Mononuclear cell (primary cell): ENCODE measurements around the gene S100A14. TPM values are rescaled to one million over a fixed set of nuclear protein-coding genes. Genes with fewer than 3 reads are reported as not detected.
A peak's percentile ranks its signal among the peaks of the same experiment; 100 is the strongest.
"Not testable (repeated sequence)": the region's sequence is repeated elsewhere in the genome, so short reads cannot be mapped to it uniquely, and the experiment has no call there.

Experiments
- H3K27me3 ChIP-seq: 2 replicates; pipeline ENCODE4 v1.6.0; 2011; ENCODE audit warnings: low read length, control low read depth; ENCODE audit not compliant: insufficient read depth
- H3K4me1 ChIP-seq: 2 replicates; pipeline ENCODE4 v1.5.1; 2011; ENCODE audit warnings: mild to moderate bottlenecking, low read length, control low read depth; ENCODE audit not compliant: insufficient read depth
- H3K4me3 ChIP-seq: 2 replicates; pipeline ENCODE4 v1.5.1; 2011; ENCODE audit warnings: mild to moderate bottlenecking, low read length, moderate library complexity
- H3K9me3 ChIP-seq: 2 replicates; pipeline ENCODE4 v1.5.1; 2011; ENCODE audit warnings: low read depth, mild to moderate bottlenecking, control low read depth, low read length
- total RNA-seq: library from RNA; depleted of rRNA; stranded (reverse); fragments of >200 nt; gene quantifications from one replicate; pipeline ENCODE4 v1.2.3, GENCODE V29; 2012

The S100A14 gene
- total RNA-seq, 1 donor = not detected

GRCh38 chr1:153646672-153647345 is 30.7 kb upstream of the S100A14 start:
- no peaks in the 10 kb centered on the region for H3K27me3 ChIP-seq
- H3K4me3 ChIP-seq = no peak overlapping the region
- H3K9me3 ChIP-seq = no peaks in the 10 kb centered on the region
- H3K4me1 ChIP-seq = peaks cover 36% of the 10 kb centered on the region

- Histone ChIP-seq H3K4me3 (no peak overlapping the region), H3K4me1 (peaks cover 32% of the 10 kb centered on the region)
Measured at GRCh38 chr1:153643816-153644215, 27.7 kb upstream of the S100A14 start.

DNA sequence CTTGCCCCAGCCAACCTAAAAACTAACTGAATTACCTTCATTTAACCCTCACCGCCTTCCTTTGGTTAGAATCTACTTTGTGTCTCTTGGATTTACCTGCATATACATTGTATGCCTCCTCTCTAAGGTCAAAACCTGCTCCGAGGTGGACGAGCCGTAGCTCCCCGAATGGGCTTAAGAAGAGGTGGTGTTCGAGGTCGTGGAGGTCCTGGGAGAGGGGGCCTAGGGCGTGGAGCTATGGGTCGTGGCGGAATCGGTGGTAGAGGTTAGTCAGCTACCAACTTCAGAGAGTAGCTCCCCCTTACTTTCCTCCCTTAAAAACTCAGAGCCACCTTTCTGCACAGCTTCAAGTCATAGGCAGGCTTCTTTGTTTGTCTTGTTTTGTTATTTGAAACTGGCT is 27.0 kb upstream of the S100A14 start:
- no peaks in the 10 kb centered on the region for H3K9me3 ChIP-seq
- no peak overlapping the region for H3K4me3 ChIP-seq
- H3K4me1 ChIP-seq = peaks cover 32% of the 10 kb centered on the region
- no peaks in the 10 kb centered on the region for H3K27me3 ChIP-seq

More at GRCh38 chr1:153643816-153644215, 27.7 kb upstream of the S100A14 start:
- Histone ChIP-seq H3K9me3 (no peaks in the 10 kb centered on the region), H3K27me3 (no peaks in the 10 kb centered on the region)

DNA sequence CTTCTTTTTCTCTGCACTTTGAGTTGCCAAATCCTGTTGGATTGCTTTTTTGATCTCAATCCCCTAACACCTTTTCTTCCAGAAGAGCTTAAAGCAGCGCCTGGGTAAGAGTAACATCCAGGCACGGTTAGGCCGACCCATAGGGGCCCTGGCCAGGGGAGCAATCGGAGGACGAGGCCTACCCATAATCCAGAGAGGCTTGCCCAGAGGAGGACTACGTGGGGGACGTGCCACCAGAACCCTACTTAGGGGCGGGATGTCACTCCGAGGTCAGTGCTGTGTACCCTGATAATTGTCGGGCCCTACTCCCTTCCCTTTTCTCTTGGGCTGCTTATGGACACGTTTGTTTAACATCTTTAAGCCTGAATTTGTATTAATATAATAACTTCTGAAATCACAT is 26.0 kb upstream of the S100A14 start:
- Histone ChIP-seq H3K4me3 (no peak overlapping the region), H3K27me3 (no peaks in the 10 kb centered on the region), H3K9me3 (no peaks in the 10 kb centered on the region), H3K4me1 (peaks cover 28% of the 10 kb centered on the region)

DNA sequence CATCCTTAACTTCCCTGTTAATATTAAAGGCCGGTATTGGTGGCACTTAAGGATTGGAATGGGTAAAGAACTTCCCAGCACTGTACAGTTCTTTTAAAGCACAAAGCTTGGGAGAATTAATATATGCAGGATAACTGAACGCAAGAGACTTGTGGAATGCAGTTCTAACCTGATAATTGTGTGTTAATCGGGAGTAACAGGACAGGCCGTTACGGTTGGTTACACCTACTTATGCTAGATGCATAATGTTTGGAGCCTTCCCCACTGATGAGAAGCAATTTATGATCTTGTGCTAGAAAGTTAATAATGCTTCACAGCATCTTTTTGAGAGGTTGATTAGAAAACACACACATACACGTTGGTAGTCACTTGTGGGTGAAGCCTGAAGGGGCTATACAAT is 24.7 kb upstream of the S100A14 start:
- Histone ChIP-seq H3K4me3 (no peak overlapping the region), H3K27me3 (no peaks in the 10 kb centered on the region), H3K9me3 (no peaks in the 10 kb centered on the region), H3K4me1 (peaks cover 21% of the 10 kb centered on the region)

DNA sequence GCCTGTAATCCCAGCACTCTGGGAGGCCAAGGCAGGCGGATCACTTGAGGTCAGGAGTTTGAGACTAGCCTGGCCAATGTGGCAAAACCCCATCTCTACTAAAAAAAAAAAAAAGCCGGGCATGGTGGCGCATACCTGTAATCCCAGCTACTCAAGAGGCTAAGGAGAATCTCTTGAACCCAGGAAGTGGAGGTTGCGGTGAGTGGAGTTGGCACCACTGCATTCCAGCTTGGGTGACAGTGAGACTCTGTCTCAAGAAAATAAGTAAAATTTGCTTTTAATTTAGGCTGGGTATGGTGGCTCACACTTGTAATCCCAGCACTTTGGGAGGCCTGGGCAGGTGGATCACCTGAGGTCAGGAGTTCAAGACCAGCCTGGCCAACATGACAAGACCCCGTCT is 24.1 kb upstream of the S100A14 start:
- not testable (repeated sequence) for H3K4me3 ChIP-seq, H3K9me3 ChIP-seq, H3K27me3 ChIP-seq
- peaks cover 21% of the 10 kb centered on the region for H3K4me1 ChIP-seq

- peaks cover 20% of the 10 kb centered on the region for H3K4me1 ChIP-seq
- no peaks in the 10 kb centered on the region for H3K27me3 ChIP-seq
- no peaks in the 10 kb centered on the region for H3K9me3 ChIP-seq
- H3K4me3 ChIP-seq = no peak overlapping the region
Measured at GRCh38 chr1:153639280-153639679, 23.2 kb upstream of the S100A14 start.

DNA sequence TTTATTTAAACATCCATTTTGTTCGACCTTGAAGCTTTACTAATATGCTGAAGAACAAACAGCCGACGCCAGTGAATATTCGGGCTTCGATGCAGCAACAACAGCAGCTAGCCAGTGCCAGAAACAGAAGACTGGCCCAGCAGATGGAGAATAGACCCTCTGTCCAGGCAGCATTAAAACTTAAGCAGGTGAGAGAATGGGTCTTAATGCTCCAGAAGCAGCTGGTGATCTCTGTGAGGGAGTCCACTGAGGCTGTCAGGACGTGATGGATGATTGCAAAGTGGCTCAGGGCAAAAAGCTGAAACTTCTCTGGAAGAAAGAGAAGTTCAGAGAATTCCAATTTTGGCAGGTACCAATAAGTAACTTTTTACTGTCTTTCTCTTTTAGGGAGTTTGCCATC is 22.1 kb upstream of the S100A14 start:
- Histone ChIP-seq H3K27me3 (no peaks in the 10 kb centered on the region), H3K9me3 (no peaks in the 10 kb centered on the region), H3K4me3 (no peak overlapping the region), H3K4me1 (peaks cover 24% of the 10 kb centered on the region)

DNA sequence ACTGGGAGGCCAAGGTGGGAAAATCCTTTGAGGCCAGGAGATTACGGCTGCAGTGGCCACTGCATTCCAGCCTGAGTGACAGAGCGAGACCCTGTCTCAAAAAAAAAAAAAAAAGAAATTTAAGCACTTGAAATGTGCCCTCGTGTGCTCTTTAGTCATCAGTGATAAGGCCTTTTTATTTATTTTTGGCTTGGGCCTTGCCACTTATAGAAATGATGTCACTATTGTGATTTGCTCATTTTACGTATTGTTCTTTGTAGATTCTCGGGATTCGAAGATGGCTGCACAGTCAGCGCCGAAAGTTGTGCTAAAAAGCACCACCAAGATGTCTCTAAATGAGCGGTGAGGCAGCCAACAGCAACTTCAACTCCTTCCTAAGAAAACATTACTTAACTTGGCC is 20.2 kb upstream of the S100A14 start:
- H3K4me1 ChIP-seq = peaks cover 28% of the 10 kb centered on the region
- no peaks in the 10 kb centered on the region for H3K27me3 ChIP-seq
- no peaks in the 10 kb centered on the region for H3K9me3 ChIP-seq
- H3K4me3 ChIP-seq = no peak overlapping the region

DNA sequence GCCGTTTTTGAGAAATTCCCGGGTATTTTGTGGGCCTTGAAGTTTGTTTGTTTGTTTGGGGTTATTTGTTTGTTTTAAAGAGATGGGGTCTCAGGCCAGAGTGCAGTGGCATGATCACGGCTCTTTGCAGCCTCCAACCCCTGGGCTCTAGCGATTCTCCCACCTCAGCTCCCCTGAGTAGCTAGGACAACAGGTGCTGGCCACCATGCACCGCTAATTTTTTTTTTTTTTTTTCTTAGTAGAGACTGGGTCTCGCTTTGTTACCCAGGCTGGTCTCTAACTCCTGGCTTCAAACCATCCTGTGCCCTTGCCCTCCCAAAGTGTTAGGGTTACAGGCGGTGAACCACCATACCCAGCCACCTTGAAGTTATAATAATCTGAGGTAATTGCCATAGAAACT is 19.7 kb upstream of the S100A14 start:
- Histone ChIP-seq H3K27me3 (no peaks in the 10 kb centered on the region), H3K4me1 (peaks cover 28% of the 10 kb centered on the region), H3K4me3 (no peak overlapping the region), H3K9me3 (no peaks in the 10 kb centered on the region)

- H3K9me3 ChIP-seq = no peaks in the 10 kb centered on the region
- H3K4me1 ChIP-seq = peaks cover 32% of the 10 kb centered on the region
- no peaks in the 10 kb centered on the region for H3K27me3 ChIP-seq
- H3K4me3 ChIP-seq = peak within 1 kb of the TSS; percentile 61
Measured at GRCh38 chr1:153633754-153634665, 17.9 kb upstream of the S100A14 start, which contains the start of gene CHTOP. CHTOP (plus strand) TSS chr1:153634066; CDS start chr1:153636589, 2,523 bp downstream.

GRCh38 chr1:153633161-153633753 is 17.1 kb upstream of the S100A14 start:
- H3K27me3 ChIP-seq = no peaks in the 10 kb centered on the region
- H3K4me3 ChIP-seq = peak overlapping the region; percentile 61
- H3K4me1 ChIP-seq = peaks cover 32% of the 10 kb centered on the region
- no peaks in the 10 kb centered on the region for H3K9me3 ChIP-seq

DNA sequence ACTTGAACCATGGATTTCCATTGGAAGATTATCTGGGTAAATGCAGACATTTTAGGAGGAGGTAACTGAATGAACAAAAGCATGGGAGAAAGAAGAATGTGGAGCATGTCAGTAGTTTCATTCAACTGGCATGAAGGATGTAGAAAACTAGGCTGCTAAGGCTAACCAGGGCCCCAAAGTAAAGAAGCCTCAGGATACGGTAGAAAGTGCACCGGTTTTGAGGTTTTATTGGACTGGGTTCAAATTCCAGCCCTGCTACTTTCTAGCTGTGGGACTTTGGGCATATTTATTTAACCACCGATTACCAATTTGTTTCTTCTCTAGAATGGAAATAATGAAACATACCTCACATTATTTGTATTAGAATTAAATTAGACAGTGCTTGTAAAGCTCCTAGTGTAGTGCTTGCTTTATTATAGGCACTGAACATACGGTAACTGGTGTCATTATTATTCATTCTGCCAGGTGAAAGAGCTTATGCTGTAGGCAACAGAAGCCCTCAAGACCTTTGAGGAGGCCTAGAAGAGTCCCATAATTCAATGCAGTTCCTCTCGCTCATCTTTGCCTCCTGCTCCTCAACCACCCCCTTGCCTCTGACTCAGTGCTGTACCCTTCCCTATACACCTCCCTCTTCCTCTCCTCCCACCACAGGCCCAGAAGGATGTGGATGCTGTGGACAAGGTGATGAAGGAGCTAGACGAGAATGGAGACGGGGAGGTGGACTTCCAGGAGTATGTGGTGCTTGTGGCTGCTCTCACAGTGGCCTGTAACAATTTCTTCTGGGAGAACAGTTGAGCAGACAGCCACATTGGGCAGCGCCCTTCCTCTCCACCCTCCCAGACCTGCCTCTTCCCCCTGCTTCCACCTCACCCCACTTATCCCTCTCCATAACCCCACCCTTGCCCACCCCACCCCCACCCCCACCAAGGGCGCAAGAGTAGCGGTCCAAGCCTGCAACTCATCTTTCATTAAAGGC is 15.2 kb upstream of the S100A14 start:
- H3K4me1 ChIP-seq = peaks cover 30% of the 10 kb centered on the region
- H3K9me3 ChIP-seq = no peaks in the 10 kb centered on the region
- H3K4me3 ChIP-seq = no peak overlapping the region
- no peaks in the 10 kb centered on the region for H3K27me3 ChIP-seq

DNA sequence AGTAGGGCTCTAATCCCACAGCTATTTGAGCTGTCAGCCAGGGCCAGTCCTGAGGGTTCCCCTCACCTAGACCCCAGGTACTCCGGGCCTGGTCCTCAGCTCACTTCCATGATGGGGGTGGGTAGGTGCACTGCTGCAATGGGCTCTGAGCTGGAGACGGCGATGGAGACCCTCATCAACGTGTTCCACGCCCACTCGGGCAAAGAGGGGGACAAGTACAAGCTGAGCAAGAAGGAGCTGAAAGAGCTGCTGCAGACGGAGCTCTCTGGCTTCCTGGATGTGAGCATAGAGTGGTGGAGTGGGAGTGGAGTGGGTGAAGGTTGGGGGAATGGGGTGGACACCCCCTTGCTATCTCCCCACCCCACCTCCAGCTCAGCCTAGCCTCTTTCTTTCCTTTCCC is 14.3 kb upstream of the S100A14 start:
- Histone ChIP-seq H3K27me3 (no peaks in the 10 kb centered on the region), H3K4me3 (no peak overlapping the region), H3K9me3 (no peaks in the 10 kb centered on the region), H3K4me1 (peaks cover 21% of the 10 kb centered on the region)
